ENCODE results near the gene CEMIP2. TPM values are rescaled to one million over a fixed set of nuclear protein-coding genes. Genes with fewer than 3 reads are reported as not detected.

Gene CEMIP2
- total and polyA plus RNA-seq, 2 of the 13 experiments (the other 11 are each of a cell fraction or from before 2014, with no cell fraction given) = 94.3 to 128 TPM

DNA sequence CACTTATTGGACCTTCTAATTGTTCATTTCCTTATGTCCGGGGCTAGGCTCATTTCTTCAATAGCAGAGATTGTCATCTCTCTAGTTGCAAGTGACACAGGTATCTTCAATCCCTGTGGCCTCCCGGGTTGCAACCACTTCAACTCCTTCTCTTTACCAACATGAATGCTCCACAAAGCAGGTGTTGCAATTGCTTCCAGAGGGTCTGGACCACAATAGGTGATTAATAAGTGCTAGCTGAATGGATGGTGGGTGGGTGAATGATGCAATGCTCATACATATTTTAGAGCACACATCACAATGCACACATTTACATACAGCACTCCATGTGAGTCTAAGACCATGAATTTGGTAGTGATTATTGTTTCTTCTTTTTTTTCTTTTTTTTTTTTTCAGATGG is 2.6 kb downstream of the CEMIP2 start (continued):
- TF ChIP-seq, protein P1, sequence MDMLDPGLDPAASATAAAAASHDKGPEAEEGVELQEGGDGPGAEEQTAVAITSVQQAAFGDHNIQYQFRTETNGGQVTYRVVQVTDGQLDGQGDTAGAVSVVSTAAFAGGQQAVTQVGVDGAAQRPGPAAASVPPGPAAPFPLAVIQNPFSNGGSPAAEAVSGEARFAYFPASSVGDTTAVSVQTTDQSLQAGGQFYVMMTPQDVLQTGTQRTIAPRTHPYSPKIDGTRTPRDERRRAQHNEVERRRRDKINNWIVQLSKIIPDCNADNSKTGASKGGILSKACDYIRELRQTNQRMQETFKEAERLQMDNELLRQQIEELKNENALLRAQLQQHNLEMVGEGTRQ (IDR thresholded peaks at IDR 0.05; ENCODE audit: low read depth, low read length) = no peak
- TF ChIP-seq, protein P1 (CRISPR knock-in tag; IDR thresholded peaks at IDR 0.05; ENCODE audit: borderline replicate concordance) = no peak
- TF ChIP-seq CEBPG (CRISPR knock-in tag; IDR thresholded peaks at IDR 0.05) (peak; percentile 87), ZFY (CRISPR knock-in tag; IDR thresholded peaks at IDR 0.05) (no peak), FOXK1 (CRISPR knock-in tag; IDR thresholded peaks at IDR 0.05; ENCODE audit: borderline replicate concordance, low read depth) (peak; percentile 25; the same call in 1 of the 2 replicates), KAT7 (CRISPR knock-in tag; IDR thresholded peaks at IDR 0.05; ENCODE audit: borderline replicate concordance) (peak; percentile 52; the same call in 1 of the 2 replicates), TBL1XR1 (IDR thresholded peaks at IDR 0.05; ENCODE audit: borderline replicate concordance, low read length, partially characterized antibody) (no peak), HNRNPK (IDR thresholded peaks at IDR 0.05; ENCODE audit: low read depth, low read length, poor library complexity, severe bottlenecking) (no peak), NR2C2 (CRISPR knock-in tag; IDR thresholded peaks at IDR 0.05; ENCODE audit: borderline replicate concordance) (no peak), SOX5 (CRISPR knock-in tag; IDR thresholded peaks at IDR 0.05; ENCODE audit: borderline replicate concordance) (peak; percentile 59; the same call in 1 of the 2 replicates), ZNF30 (CRISPR knock-in tag; IDR thresholded peaks at IDR 0.05) (no peak), ZNF317 (CRISPR knock-in tag; IDR thresholded peaks at IDR 0.05) (no peak), CREB1 (IDR thresholded peaks at IDR 0.05) (no peak), CREB1 (CRISPR knock-in tag; IDR thresholded peaks at IDR 0.05) (no peak), ZNF282 (IDR thresholded peaks at IDR 0.05; ENCODE audit: partially characterized antibody) (no peak), FOXA3 (CRISPR knock-in tag; IDR thresholded peaks at IDR 0.05) (no peak; the same call in 1 of the 2 replicates), BHLHE40 (IDR thresholded peaks at IDR 0.05; ENCODE audit: low read length) (no peak)
- TF ChIP-seq, protein P2, sequence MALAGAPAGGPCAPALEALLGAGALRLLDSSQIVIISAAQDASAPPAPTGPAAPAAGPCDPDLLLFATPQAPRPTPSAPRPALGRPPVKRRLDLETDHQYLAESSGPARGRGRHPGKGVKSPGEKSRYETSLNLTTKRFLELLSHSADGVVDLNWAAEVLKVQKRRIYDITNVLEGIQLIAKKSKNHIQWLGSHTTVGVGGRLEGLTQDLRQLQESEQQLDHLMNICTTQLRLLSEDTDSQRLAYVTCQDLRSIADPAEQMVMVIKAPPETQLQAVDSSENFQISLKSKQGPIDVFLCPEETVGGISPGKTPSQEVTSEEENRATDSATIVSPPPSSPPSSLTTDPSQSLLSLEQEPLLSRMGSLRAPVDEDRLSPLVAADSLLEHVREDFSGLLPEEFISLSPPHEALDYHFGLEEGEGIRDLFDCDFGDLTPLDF (CRISPR knock-in tag; IDR thresholded peaks at IDR 0.05) = no peak
- TF ChIP-seq, protein P3, sequence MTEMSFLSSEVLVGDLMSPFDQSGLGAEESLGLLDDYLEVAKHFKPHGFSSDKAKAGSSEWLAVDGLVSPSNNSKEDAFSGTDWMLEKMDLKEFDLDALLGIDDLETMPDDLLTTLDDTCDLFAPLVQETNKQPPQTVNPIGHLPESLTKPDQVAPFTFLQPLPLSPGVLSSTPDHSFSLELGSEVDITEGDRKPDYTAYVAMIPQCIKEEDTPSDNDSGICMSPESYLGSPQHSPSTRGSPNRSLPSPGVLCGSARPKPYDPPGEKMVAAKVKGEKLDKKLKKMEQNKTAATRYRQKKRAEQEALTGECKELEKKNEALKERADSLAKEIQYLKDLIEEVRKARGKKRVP (CRISPR knock-in tag; IDR thresholded peaks at IDR 0.05) = peak in 1 of 2 experiments; percentile 94; a peak in 2 of 4 replicates
- TF ChIP-seq, protein P4, sequence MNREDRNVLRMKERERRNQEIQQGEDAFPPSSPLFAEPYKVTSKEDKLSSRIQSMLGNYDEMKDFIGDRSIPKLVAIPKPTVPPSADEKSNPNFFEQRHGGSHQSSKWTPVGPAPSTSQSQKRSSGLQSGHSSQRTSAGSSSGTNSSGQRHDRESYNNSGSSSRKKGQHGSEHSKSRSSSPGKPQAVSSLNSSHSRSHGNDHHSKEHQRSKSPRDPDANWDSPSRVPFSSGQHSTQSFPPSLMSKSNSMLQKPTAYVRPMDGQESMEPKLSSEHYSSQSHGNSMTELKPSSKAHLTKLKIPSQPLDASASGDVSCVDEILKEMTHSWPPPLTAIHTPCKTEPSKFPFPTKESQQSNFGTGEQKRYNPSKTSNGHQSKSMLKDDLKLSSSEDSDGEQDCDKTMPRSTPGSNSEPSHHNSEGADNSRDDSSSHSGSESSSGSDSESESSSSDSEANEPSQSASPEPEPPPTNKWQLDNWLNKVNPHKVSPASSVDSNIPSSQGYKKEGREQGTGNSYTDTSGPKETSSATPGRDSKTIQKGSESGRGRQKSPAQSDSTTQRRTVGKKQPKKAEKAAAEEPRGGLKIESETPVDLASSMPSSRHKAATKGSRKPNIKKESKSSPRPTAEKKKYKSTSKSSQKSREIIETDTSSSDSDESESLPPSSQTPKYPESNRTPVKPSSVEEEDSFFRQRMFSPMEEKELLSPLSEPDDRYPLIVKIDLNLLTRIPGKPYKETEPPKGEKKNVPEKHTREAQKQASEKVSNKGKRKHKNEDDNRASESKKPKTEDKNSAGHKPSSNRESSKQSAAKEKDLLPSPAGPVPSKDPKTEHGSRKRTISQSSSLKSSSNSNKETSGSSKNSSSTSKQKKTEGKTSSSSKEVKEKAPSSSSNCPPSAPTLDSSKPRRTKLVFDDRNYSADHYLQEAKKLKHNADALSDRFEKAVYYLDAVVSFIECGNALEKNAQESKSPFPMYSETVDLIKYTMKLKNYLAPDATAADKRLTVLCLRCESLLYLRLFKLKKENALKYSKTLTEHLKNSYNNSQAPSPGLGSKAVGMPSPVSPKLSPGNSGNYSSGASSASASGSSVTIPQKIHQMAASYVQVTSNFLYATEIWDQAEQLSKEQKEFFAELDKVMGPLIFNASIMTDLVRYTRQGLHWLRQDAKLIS (CRISPR knock-in tag; IDR thresholded peaks at IDR 0.05) = no peak
- TF ChIP-seq, protein P5, sequence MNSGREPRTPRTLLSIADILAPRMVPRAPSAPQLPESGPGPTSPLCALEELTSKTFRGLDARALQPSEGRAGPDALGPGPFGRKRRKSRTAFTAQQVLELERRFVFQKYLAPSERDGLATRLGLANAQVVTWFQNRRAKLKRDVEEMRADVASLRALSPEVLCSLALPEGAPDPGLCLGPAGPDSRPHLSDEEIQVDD (CRISPR knock-in tag; IDR thresholded peaks at IDR 0.05; ENCODE audit: borderline replicate concordance) = no peak
